DMS114 treated with DMSO at 0.1 percent for 48 hours (cell line): ENCODE data around the gene ZNF358.

Source experiments
- DNase-seq: peaks from one replicate; lab custom pipeline; 2025; ENCODE audit not compliant: unreplicated experiment; lab: John Stamatoyannopoulos, UW

Gene ZNF358

DNA sequence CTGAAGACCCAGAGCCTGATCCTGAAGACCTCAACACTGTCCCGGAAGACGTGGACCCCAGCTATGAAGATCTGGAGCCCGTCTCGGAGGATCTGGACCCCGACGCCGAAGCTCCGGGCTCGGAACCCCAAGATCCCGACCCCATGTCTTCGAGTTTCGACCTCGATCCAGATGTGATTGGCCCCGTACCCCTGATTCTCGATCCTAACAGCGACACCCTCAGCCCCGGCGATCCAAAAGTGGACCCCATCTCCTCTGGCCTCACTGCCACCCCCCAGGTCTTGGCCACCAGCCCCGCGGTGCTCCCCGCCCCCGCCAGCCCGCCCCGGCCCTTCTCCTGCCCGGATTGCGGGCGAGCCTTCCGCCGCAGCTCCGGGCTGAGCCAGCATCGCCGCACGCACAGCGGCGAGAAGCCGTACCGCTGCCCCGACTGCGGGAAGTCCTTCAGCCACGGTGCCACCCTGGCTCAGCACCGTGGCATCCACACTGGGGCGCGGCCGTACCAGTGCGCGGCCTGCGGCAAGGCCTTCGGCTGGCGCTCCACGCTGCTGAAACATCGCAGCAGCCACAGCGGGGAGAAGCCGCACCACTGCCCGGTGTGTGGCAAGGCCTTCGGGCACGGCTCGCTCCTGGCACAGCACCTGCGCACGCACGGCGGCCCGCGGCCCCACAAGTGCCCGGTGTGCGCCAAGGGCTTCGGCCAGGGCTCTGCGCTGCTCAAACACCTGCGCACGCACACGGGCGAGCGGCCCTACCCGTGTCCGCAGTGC lies 3.6 kb downstream of the ZNF358 start:
- DNase-seq, result no peak

- DNase-seq, result no peak
Measured at GRCh38 chr19:7520131-7521051, 4.5 kb downstream of the ZNF358 start.

- DNase-seq, result no peak
Measured at GRCh38 chr19:7521551-7522071, 5.7 kb downstream of the ZNF358 start.

GRCh38 chr19:7522072-7522922 lies 6.4 kb downstream of the ZNF358 start, which contains the start of gene MCOLN1:
TSS of gene MCOLN1 (plus strand) at chr19:7522624. CDS start at chr19:7522751, 127 bp downstream.
- peak; percentile 77 for DNase-seq

DNA sequence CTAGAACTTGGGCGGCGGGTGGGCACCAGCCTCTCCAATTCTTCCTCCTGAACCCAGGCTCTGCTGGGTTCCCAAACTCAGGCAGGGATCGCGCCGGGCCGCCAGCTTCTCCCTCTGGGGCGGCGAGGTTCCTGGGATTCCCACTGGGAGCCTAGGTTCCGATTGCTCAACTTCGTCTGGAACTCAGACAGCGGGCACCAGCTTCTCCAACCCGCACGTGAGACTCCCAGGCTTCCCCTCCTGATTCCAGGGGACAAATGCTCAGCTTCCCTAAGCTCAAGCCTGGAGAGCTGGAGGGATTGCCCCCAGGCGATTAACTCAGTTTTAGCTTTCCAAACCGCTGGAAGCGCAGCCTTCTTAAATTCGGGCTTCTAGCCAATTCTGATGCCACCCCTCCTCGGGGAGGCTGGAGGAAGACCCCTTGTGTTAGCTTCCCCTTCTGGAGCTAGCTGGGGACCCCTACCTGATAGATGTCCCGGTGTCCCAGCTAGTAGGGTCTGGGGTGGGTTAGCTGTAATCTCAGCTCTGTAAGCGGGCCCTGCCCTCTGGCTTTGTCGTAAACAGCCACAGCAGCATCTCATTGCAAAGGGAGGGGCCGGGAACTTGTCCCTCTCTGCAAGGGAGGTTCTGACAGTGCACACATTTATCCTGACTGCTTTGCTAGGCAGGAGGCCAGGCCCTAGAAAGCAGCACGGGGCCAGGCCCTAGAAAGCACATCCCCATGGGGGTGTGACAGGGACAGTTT lies 7.2 kb downstream of the ZNF358 start:
- no peak for DNase-seq

DNA sequence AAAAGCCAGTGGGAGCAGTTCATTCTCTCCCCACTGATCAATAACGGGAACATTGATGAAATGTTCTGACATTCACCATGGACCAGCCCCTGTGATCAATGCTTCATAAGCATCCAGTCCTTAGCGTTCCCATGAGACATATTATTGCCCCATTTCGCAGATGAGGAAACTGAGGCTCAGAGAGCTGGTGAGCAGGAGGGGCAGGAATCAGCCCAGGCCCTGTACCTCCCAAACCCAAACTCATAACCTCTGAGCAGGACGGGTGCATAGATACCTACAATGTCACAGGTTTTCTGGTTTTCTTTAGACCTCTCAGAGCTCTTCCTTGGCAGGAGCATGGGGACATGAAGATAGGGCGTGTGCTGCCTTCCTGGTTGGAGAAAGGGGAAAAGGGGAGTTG lies 8.6 kb downstream of the ZNF358 start:
- DNase-seq, result no peak

DNA sequence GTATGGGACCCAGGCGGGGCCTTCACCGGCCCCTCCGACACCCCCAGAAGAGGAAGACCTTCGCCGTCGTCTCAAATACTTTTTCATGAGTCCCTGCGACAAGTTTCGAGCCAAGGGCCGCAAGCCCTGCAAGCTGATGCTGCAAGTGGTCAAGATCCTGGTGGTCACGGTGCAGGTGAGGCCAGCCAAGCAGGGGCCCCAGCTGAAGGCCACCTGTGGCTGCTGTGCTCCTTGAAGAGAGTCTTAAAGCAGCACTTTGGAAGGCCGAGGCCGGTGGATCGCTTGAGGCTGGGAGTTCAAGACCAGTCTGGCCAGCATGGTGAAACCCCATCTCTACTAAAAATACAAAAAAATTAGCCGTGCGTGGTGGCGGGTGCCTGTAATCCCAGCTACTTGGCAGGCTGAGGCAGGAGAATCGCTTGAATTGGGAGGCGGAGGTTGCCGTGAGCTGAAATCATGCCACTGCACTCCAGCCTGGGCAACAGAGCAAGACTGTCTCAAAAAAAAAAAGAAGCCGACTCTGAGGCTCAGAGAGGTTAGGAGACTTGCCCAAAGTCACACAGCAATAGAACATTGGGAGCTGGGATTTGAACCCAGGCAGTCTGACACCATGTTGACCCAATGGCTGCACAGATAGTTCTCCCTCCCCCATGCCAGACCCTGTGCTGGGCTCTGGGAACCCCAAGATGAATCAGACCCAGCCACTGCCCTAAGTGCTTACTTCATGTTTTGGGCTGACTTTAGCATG lies 9.3 kb downstream of the ZNF358 start:
- no peak for DNase-seq

GRCh38 chr19:7526059-7526929 lies 10.4 kb downstream of the ZNF358 start:
- DNase-seq, result no peak

DNA sequence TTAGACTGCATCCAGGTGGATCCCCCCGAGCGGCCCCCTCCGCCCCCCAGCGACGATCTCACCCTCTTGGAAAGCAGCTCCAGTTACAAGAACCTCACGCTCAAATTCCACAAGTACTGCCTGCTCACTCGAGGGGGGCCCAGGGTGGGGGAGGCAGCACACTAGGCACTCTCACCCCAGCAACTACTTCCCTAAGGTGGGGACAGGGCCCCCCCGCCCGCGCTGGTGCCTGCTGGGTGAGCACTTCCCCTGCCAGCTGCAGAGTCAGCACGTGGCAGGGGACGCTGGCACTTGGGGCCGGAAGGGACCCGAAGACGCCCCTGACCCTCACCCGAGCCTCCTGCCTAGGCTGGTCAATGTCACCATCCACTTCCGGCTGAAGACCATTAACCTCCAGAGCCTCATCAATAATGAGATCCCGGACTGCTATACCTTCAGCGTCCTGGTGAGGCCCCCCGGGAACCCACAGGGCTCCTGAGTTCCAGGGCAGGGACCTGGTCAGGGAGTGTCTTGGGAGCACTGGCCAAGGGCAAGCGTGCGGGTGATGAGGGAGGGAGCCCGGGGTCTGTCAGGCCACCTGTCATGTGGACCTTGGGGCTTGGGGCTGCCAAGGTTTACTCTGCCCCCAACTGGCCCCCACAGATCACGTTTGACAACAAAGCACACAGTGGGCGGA lies 11.8 kb downstream of the ZNF358 start:
- no peak for DNase-seq

GRCh38 chr19:7528192-7528519 lies 12.3 kb downstream of the ZNF358 start:
- no peak for DNase-seq

DNA sequence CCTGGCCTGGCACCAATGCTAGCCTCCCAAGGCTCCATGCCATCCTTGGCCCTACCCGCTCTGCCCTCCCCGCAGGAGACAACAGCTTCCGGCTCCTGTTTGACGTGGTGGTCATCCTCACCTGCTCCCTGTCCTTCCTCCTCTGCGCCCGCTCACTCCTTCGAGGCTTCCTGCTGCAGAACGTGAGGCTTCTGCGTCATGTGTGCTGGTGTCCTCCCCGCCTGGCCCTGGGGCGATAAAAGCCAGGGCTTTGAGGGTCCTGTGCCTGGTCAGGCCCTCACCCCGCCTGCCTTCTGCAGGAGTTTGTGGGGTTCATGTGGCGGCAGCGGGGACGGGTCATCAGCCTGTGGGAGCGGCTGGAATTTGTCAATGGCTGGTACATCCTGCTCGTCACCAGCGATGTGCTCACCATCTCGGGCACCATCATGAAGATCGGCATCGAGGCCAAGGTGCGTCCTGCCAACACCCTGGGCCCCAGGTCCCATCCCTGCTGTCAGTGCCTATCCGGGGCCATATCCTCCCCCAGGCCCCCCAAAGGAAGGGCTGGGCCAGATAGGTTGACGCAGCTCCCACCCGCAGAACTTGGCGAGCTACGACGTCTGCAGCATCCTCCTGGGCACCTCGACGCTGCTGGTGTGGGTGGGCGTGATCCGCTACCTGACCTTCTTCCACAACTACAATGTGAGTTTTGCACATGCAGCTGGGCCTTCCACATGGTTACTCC lies 12.8 kb downstream of the ZNF358 start:
- DNase-seq, result no peak

- DNase-seq, result no peak
Measured at GRCh38 chr19:7529246-7529600, 13.3 kb downstream of the ZNF358 start.

GRCh38 chr19:7529610-7530490 lies 13.9 kb downstream of the ZNF358 start:
- no peak for DNase-seq

- peak; percentile 28 for DNase-seq
Measured at GRCh38 chr19:7533281-7533885, 17.5 kb downstream of the ZNF358 start.

DNA sequence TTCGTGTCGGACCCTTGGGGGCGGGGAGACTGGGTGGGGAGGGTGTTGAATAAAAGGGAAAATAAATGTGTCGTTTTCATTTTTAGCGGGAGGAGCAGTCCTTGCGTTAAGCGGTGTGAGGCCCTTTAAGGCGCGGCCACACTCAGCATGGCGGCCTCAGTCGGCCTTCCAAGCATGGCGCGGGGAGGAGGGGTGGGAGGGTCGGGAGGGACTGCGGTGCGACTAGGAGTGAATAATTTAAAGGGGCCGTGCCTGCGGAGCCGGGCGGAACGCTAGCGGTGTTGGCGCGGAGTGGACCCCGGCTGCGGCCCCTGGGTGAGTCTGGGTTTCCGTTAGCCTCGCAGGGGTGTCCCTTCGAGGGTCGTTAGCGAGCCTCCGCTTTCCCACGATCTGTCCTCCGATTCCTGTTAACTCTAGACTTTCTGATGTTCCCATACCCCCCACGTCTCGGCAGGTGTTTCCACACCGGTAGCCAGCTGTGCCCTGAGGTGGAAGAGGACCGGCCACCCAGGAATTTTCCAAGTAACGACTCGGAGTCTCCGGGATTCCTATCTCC lies 18.1 kb downstream of the ZNF358 start:
- peak; percentile 38 for DNase-seq

DNA sequence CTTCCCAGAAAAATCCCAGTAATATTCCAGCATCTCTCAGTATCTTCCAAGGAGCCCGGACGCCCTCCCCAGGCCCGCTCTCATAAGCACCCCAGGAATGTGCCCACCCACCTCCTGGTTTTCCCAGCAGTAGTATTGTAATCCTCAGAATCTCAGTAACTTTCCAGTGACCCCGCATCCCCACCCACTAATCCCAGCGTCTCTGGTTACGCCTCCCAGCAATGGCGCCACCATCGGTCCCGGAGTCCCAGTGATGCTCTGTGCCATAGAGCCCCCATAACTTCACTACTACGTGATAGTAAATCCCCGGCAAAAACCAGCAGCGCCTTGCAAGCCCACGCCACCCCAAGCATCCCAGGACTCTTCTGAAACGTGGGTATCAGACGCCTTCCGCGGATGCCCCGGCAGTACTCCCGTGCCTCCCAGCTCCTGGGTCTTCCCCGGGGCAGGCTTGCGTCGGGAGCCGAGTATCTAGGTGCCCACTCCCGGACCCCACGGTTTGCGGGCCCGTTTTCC lies 18.7 kb downstream of the ZNF358 start:
- DNase-seq, result peak; percentile 55
